Measurements from ENCODE around the gene INSR. TPM values are rescaled to one million over a fixed set of nuclear protein-coding genes. Genes with fewer than 3 reads are reported as not detected.

Gene INSR
- total RNA-seq, 1 donor from 2014 or later: 39.3 TPM

GRCh38 chr19:7260161-7260560, 34.1 kb downstream of the INSR start:
- intact Hi-C loops (cut with DNase I): no loop called here
- H3K4me1 ChIP-seq: peaks cover 0 to 19% of the 10 kb centered on the region in 2 donors
- no peaks in the 10 kb centered on the region for H3K36me3 ChIP-seq
- H3K9me3 ChIP-seq: no peaks in the 10 kb centered on the region
- H3K27me3 ChIP-seq: no peaks in the 10 kb centered on the region
- no peak for DNase-seq (ENCODE audit: low spot score in 2 of 2)
- no peak overlapping the region for H3K4me3 ChIP-seq
- no peak for TF ChIP-seq CTCF (IDR thresholded peaks at IDR 0.05)
- no peak overlapping the region for H3K27ac ChIP-seq

DNA sequence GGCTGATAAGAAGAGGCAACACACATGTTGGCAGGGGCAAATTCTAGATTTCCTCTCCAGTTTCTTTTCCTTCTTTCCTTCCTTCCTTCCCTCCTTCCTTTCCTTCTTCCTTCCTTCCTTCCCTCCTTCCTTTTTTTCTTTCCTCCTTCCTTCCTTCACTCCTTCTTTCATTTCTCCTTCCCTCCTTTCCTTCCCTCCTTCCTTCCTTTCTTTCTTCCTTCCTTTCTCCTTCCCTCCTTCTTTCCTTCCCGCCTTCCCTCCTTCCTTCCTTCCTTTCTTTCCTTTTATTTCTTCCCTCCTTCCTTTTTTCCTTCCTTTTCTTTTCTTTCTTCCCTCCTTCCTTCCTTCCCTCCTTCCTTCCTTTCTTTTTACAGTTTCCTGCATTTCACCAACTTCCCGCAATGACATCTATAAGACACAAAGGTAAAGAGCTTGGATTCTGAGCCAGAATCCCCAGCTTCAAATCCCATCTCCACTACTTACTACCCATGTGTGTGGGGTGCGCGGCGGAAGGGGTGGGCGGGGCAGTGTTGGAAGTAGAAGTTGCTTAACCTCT, 35.3 kb downstream of the INSR start:
- Histone ChIP-seq H3K27ac (no peak overlapping the region), H3K9me3 (no peaks in the 10 kb centered on the region), H3K4me1 (peaks cover 0 to 19% of the 10 kb centered on the region in 2 donors), H3K27me3 (no peaks in the 10 kb centered on the region), H3K36me3 (no peaks in the 10 kb centered on the region), H3K4me3 (no peak overlapping the region)
- intact Hi-C loops (cut with DNase I): no loop called here
- no peak for DNase-seq (ENCODE audit: low spot score in 2 of 2)
- TF ChIP-seq CTCF (IDR thresholded peaks at IDR 0.05): no peak

DNA sequence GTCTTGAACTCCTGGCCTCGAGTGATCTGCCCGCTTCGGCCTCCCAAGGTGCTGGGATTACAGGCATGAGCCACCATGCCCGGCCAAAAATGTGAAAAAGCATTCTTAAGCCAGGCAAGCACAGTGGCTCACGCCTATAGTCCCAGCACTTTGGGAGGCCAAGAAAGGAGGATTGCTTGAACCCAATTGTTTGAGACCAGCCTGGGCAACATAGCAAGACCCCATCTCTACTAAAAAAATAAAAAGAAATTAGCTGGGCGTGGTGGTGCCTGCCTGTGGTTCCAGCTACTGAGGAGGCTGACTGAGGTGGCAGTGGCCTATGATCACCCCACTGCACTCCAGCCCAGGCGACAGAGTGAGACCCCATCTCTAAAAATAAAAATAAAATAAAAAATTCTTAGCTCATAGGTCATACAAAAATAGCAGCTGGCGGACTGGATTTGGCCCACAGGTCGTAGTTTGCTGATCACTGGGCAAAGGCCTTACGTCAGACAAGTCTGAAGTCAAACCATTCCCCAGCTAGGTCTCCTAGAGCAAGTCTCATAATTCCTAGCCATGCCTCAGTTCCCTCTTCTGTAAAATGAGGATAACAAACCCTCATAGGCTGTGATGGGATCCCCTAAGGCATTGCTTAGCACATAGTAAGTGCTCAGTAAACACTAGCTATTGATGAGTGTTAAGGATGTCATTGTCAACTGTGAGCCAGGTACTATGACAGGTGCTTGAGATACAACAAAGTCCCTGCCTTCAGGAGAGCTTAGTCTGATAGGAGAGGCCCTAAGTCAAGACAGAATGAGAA, 36.0 kb downstream of the INSR start:
- Histone ChIP-seq H3K4me1 (peaks cover 0 to 19% of the 10 kb centered on the region in 2 donors), H3K9me3 (no peaks in the 10 kb centered on the region), H3K27me3 (no peaks in the 10 kb centered on the region), H3K36me3 (no peaks in the 10 kb centered on the region), H3K4me3 (no peak overlapping the region), H3K27ac (no peak overlapping the region)
- intact Hi-C loops (cut with DNase I): no loop called here
- no peak for TF ChIP-seq CTCF (IDR thresholded peaks at IDR 0.05)
- DNase-seq (ENCODE audit: low spot score in 2 of 2): no peak

DNA sequence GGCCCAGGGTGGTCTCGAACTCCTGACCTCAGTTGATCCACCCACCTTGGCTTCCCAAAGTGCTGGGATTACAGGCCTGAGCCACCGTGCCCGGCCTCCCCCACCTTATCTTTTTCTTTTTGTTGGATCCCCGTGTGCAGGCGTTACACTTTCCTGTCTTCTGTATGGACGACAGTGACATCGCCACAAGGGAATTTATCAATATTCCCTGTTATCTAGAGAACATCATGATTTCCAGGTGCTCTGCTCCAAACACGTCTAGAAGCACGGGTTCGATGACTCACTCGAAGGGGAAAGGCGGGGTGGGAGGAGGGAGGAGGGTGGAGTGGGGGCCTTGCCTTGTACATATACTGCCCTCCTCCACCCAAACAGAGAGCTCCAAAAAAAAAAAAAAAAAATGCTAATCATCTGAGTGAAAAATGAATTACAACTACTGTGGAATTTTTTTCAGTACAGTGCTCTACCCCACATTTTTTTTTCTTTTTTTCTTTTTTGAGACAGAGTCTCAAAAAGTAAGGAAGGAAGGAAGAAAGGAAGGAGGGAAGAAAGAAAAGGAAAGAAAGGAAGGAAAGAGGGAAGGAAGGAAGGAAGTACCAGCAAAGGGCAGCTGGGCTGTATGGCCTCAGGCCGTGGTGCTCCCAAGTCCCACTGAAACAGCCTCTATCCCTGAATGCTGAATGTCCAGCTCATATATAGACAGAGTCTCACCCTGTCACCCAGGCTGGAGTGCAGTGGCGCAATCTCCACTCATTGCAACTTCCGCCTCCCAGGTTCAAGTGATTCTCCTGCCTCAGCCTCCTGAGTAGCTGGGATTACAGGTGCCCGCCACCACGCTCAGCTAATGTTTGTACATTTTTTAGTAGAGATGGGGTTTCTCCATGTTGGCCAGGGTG, 36.8 kb downstream of the INSR start:
- Histone ChIP-seq H3K9me3 (no peaks in the 10 kb centered on the region), H3K36me3 (no peaks in the 10 kb centered on the region), H3K4me3 (no peak overlapping the region), H3K27me3 (no peaks in the 10 kb centered on the region), H3K27ac (no peak overlapping the region), H3K4me1 (peaks cover 0 to 19% of the 10 kb centered on the region in 2 donors)
- no peak for TF ChIP-seq CTCF (IDR thresholded peaks at IDR 0.05)
- intact Hi-C loops (cut with DNase I): no loop called here
- no peak for DNase-seq (ENCODE audit: low spot score in 2 of 2)

GRCh38 chr19:7255631-7256030, 38.6 kb downstream of the INSR start:
- intact Hi-C loops (cut with DNase I): no loop called here
- H3K4me1 ChIP-seq: peaks cover 0 to 24% of the 10 kb centered on the region in 2 donors

More at GRCh38 chr19:7255631-7256030, 38.6 kb downstream of the INSR start:
- TF ChIP-seq CTCF (IDR thresholded peaks at IDR 0.05): no peak
- Histone ChIP-seq H3K9me3 (no peaks in the 10 kb centered on the region), H3K27me3 (no peaks in the 10 kb centered on the region), H3K4me3 (no peak overlapping the region), H3K36me3 (no peaks in the 10 kb centered on the region), H3K27ac (no peak overlapping the region)
- DNase-seq (ENCODE audit: low spot score in 2 of 2): no peak
